ENCODE results near the gene SGO1. TPM values are rescaled to one million over a fixed set of nuclear protein-coding genes. Genes with fewer than 3 reads are reported as not detected.
A peak's percentile ranks its signal among the peaks of the same experiment; 100 is the strongest.
"Not testable (repeated sequence)": the region's sequence is repeated elsewhere in the genome, so short reads cannot be mapped to it uniquely, and the experiment has no call there.

Gene SGO1
- polyA plus RNA-seq, result under 1 TPM; 0.06 to 0.45 (median 0.12) TPM

DNA sequence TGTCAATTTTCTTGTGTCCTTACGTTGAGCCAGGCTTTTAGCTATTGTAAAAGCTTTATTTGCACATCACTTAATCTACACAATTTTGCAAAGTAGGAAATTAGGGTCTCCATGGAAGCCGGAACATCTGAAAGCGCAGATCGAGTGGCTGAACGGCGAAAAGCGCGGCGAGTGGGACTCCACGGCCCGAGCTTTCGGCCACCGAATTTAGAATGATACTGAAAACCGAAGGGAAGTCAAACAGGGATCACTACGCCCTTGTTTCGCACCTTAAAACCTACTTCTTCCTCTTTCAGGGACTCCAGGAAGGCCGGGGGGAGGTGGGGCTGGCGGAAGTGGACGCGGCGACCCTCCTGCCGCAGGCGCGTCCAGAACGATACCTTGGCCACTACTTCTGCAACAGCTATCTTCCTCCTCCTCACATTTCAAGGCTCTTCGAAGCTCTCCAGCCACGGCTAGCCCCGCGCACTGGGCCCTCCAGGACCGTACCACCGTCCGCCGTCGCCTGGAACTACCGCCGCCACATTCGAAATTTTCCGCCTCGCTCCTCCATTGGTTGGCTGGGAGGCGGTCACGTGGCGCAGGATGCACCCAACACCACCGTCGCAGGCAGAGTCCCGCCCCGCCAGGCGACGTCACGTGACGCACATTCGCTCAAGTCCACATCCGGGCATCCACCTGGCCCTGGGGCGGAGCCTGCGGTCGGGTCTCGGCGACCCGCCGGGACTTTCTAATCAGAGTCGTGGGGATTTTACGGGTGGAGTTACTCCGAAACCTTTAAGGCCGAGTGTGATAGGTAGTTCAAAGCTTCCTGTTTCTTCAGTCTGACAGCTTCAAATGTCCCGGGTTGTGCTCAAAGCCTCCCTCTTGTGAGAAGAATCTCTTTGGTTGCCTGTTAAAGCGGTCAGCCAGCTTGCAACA is at the start of gene SGO1:
Gene SGO1 (minus strand): TSS at position 528 of the 921 bp plus-strand sequence. CDS start 2,179 bp downstream, outside the sequence.
- 0 to 1% (median 1%) methylated on average over 65 of the region's 65 CpGs for WGBS, 3 donors

DNA sequence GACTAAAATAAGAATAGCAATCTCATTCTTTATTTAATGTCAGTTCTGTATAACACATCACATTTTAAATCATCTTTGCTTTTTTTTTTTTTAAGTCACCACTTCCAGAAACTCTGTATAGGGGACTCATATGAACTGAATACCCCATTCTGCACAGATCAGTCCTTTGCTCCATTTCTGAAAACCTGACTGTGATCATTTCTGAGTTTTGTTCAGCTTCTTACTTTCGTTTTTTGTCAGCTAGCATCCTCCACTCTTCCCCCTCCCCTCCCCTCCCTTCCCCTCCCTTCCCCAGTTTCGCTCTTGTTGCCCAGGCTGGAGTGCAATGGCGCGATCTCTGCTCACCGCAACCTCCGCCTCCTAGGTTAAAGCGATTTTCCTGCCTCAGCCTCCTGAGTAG is 49.8 kb upstream of the SGO1 start:
- H3K27ac ChIP-seq (ENCODE audit: low read depth, low read length), result no peak overlapping the region
- 92 to 98% (median 97%) methylated on average over 7 of the region's 7 CpGs for WGBS, 3 donors

More for the DNA sequence above, at the start of gene SGO1:
- peak within 1 kb of the TSS; percentile 80 for H3K27ac ChIP-seq (ENCODE audit: low read depth, low read length)

DNA sequence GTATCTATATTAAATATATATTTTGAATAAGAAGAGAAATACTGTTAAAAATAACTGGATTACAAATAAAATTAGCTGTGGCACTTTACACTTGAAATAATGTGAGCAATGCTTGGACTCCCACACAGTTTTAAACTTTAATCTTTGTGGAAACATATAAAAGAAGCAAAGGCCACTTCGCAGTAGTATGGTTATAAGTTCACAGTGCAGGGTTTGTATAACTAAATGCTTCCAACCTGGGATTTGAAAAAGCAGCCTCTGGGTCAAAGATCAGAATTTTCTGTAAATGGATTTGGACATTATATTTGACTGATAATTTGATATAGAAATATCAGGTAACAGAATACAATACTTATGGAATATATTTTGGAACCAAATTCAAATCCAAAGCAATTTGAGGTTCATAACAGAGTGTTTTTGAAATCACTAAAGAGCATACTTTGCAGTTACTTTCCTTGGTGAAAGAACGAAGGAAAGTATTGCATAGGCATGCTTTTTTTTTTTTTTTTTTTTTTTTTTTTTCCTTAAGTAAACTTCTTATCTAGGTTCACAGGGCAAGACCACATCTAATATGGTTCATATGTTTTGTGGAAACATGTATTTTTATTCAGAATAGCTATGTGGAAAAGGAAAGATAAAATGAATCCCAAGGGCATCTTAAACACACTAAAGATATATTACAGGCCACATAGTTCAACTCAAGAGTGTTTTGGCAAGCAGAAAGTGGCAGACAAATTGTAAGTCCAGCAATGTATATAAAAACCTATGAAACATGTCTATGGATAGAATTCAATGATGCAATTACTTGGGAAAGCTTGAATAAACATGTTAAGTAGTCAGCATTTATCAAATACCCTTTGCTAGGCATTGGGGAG is 47.1 kb upstream of the SGO1 start:
- WGBS, 3 donors, result 43 to 76% (median 65%) methylated on average over 2 of the region's 2 CpGs

DNA sequence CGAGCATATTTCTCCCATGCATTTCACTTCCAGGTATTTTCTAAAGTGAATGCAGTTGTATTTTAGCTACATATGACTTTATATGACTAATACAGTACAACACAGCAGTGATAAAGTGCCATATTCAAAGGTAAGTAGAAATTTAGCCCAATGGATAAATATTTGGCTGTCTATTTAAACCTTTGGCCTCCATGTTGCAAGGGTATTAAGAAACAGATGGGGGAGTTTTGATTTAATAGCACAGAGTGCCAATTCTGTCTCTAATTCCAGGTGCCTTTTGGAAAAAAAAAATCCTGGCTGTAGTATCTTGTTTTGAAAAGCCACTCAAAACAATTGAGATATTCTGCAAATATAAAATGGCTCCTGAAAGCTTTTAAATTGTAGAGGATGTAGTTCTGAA is 44.9 kb upstream of the SGO1 start:
- no peak overlapping the region for H3K27ac ChIP-seq (ENCODE audit: low read depth, low read length)
- 85 to 96% (median 93%) methylated on average over 1 of the region's 1 CpG for WGBS, 3 donors

More for the DNA sequence above, 47.1 kb upstream of the SGO1 start:
- H3K27ac ChIP-seq (ENCODE audit: low read depth, low read length), result no peak overlapping the region

DNA sequence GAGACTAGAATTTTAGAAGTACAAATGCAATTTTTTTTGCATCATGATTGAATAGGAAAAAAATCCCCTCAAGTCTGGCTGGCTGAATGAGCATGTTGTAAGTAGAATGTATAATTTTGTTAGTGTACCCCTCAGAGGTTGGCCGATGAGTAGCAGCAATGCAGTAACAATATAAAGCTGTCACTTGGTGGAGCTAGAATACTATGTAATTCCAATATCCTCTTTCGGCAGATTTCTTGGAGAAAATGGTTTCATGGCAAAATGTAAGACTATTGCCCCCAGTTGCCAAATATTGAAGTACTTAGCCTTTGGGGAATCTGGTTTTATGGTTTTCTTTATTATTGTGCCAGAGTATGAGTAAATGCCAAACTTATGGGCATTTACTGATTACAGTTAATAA is 39.8 kb upstream of the SGO1 start:
- 7 to 31% (median 18%) methylated on average over 2 of the region's 2 CpGs for WGBS, 3 donors
- no peak overlapping the region for H3K27ac ChIP-seq (ENCODE audit: low read depth, low read length)

DNA sequence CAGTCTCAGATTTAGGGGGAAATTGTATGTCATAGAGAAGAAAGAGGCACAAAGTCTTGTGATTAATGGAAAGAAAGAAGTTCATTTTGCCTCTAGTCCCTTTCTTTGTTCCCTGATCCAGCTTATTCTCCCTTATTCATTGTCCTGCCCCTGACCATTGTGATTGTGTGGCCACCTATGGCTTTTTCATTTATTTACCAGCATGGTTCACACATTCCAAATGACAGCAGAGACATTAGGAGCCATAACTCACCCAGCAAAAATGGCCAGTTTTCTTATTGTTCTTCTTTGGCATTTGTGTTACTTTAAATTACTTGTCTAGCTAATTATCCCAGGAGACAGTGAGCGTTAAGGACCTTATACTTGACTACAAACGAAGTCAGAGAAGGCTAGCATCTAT is 36.3 kb upstream of the SGO1 start:
- WGBS, 3 donors, result 73 to 79% (median 76%) methylated on average over 2 of the region's 2 CpGs

DNA sequence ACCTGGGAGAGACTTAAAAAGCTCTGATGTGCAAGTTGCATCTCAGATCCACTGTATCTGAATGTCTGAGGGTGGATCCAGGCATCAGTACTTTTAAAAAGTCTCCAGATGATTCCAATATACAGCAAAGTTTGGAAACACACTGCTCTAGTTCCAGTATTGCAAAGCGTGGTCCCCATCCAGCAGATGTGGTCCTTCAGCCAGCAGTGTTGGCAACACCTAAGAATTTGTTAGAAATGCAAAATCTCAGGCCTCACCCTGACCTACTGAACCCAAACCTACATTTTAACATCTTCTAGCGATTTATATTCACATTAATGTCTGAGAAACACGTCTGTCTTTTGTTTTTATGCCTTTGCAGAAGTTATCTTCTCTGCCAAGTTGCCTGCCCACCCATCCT is 32.2 kb upstream of the SGO1 start:
- 49 to 66% (median 53%) methylated on average over 3 of the region's 3 CpGs for WGBS, 3 donors
- no peak overlapping the region for H3K27ac ChIP-seq (ENCODE audit: low read depth, low read length)

More for the DNA sequence above, 36.3 kb upstream of the SGO1 start:
- no peak overlapping the region for H3K27ac ChIP-seq (ENCODE audit: low read depth, low read length)

DNA sequence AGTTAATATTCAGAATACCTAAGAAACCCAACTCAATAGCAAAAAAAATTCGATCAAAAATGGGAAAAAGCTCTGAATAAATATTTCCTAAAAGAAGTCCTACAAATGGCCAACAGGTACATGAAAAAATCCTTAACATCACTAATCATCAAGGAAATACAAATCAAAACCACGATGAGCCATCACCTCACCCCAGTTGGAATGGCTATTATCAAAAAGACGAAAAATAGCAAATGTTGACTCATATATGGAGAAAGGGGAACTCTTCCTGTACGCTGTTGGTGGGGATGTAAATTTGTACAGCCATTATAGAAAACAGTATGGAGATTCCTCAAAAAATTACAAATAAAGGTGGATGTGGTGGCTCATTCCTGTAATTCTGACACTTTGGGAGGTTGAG is 29.6 kb upstream of the SGO1 start:
- H3K27ac ChIP-seq (ENCODE audit: low read depth, low read length), result no peak overlapping the region
- WGBS, 3 donors, result 89 to 95% (median 90%) methylated on average over 4 of the region's 4 CpGs

DNA sequence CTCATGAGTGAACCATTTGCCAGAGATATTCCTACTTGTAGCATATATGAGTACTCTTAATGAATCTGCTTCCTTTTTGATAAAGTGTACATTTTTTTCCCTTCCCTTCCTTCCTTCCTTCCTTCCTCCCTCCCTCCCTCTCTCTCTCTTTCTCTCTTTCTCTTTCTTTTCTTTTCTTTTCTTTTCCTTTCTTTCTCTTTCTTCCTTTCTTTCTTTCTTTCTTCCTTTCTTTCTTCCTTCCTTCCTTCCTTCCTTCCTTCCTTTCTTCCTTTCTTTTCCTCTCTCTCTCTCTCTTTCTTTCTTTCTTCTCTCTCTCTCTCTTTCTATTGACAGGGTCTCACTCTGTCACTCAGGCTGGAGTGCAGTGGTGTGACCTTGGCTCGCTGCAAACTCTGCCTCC is 27.5 kb upstream of the SGO1 start:
- 91 to 100% (median 96%) methylated on average over 1 of the region's 1 CpG for WGBS, 3 donors
- not testable (repeated sequence) for H3K27ac ChIP-seq (ENCODE audit: low read depth, low read length)

DNA sequence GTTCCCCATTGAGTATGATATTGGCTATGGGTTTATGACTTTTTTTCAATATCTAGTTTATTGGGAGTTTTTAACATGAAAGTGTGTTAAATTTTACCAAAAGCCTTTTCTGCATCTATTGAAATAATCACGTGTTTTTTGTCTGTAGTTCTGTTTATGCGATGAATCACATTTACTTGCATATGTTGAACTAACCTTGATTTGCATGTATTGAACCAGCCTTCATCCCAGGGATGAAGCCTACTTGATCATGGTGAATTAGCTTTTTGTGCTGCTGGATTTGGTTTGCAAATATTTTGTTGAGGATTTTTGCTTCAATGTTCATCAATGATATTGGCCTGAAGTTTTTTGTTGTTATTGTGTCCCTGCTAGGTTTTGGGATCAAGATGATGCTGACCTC is 21.9 kb upstream of the SGO1 start:
- not testable (repeated sequence) for H3K27ac ChIP-seq (ENCODE audit: low read depth, low read length)
- 77 to 84% (median 83%) methylated on average over 2 of the region's 2 CpGs for WGBS, 3 donors

DNA sequence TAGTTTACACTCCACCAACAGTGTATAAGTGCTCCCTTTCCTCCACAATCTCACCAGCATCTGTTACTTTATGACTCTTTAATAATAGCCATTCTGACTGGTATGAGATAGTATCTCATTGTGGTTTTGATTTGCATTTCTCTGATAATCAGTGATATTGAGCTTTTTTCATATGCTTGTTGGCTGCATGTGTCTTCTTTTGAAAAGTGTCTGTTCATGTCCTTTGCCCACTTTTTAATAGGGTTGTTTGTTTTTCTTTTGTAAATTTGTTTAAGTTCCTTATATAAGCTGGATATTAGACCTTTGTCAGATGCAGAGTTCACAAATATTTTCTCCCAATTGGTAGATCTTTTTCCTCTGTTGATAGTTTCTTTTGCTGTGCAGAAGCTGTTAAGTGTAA is 19.9 kb upstream of the SGO1 start:
- not testable (repeated sequence) for H3K27ac ChIP-seq (ENCODE audit: low read depth, low read length)

DNA sequence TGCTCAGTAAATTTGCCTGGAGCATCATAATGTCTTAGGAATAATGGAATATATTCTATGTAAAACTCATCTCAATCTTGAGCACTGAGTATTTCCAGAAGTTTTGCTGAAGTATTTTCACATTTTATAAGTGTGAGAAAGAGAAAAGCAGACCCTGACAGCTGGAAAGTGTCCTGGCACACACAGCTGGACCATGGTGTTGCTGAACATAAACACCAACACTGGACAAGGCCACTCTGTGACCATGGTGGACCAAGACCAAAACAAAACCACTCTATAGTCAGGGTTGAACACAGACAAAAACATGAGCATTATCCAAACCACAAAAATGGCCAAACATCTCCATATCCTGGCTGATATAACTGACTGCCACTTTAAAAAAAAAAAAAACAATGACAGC is 15.1 kb upstream of the SGO1 start:
- no peak overlapping the region for H3K27ac ChIP-seq (ENCODE audit: low read depth, low read length)

DNA sequence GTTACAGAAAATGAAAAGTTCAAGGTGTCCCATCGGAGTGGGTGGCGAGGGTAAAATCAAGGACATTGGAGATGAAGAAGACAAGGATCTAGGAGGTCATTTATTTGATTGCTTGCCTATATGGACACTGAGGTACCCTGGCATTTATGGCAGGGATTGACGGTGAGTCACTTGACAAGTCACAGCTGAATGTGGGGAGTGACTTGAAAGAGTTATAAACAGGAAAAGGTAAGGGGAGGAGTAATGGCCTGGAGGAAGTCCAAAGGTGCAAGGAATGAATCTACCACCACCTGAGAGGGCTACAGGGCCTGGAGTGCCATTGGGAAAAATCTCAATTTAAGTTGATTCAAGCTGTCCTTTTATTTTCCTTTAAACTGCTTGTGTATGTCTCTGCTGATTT is 11.8 kb upstream of the SGO1 start:
- WGBS, 3 donors, result 89 to 93% (median 90%) methylated on average over 3 of the region's 3 CpGs
- no peak overlapping the region for H3K27ac ChIP-seq (ENCODE audit: low read depth, low read length)

DNA sequence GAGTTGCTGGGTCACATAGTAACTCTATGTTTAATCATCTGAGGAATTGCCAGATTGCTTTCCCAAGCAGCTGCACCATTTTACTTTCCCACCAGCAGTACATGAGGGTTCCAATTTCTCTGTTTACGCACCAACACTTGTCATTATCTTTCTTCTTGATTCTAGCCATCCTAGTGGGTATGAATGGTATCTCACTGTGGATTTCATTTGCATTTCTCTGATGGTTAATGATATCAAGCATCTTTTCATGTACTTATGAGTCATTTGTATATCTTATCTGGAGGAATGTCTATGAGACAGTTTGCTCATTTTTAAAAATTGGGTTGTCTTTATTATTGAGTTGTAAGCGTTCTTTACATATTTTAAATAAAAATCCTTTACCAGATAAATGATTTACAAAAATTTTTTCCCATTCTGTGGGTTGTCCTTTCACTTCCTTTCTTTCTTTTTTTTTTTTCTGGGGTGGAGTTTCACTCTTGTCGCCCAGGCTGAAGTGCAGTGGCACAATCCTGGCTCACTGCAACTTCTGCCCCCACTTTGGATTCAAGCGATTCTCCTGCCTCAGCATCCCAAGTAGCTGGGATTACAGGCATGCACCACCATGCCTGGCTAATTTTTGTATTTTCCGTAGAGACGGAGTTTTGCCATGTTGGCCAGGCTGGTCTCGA is 8.9 kb upstream of the SGO1 start:
- WGBS, 3 donors, result 94 to 97% (median 95%) methylated on average over 7 of the region's 7 CpGs
- H3K27ac ChIP-seq (ENCODE audit: low read depth, low read length), result no peak overlapping the region

DNA sequence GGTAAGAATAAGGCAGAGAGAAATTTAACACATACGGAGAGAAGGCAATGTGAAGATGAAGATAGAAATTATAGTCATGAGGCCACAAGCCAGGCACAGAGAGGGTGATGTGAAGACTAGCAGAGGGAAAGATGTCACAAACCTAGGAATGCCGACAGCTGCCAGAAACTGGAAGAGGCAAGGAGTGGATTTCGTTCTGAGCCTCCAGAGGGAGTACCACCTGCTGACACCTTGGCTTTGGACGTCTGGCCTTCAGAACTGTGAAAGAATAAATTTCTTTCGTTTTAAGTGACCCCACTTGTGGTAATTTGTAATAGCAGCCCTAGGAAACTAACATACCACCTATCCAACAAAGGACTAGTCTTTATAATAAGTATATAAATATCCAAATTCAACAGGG is 5.0 kb upstream of the SGO1 start:
- H3K27ac ChIP-seq (ENCODE audit: low read depth, low read length), result no peak overlapping the region
- WGBS, 3 donors, result 66 to 79% (median 72%) methylated on average over 5 of the region's 5 CpGs

DNA sequence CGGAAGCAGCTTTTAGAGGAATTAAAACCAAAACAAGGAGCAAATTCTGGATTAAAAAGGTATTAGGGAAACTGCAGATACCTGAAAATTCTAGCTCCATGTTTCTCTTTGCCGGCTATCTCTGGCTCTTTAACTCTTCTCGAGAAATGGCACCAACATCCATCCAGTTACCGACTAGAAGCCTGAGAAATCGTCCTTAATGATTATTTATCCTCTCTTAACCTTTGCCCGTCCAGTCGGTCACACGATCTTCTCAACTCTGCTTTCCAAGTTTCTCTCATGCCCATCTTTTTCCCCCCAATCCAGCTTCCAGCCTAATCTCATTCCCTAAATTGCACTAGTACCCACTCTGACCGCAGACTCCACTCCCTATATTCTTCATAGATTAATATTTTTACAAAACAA is 596 bp upstream of the SGO1 start:
- WGBS, 3 donors, result 2 to 4% (median 2%) methylated on average over 9 of the region's 9 CpGs
- H3K27ac ChIP-seq (ENCODE audit: low read depth, low read length), result peak overlapping the region; percentile 80

DNA sequence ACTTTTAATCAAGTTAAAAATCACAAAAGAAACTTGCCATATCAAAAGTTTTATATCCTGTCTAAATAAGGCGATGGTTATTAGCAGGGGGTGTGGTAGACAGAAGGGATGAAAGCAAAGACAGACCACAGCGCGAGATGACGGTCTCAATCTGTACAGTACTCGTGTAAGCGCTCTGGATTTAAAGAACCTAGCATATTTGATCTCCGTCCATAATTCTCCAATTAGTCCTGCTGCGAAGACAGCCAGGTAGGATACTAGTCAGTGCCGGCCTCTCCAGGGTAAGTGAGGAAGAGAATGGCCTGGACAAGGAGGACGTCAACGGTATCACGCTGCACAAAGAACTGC is 701 bp downstream of the SGO1 start:
- WGBS, 3 donors, result 5 to 8% (median 8%) methylated on average over 12 of the region's 12 CpGs
- H3K27ac ChIP-seq (ENCODE audit: low read depth, low read length), result no peak overlapping the region

DNA sequence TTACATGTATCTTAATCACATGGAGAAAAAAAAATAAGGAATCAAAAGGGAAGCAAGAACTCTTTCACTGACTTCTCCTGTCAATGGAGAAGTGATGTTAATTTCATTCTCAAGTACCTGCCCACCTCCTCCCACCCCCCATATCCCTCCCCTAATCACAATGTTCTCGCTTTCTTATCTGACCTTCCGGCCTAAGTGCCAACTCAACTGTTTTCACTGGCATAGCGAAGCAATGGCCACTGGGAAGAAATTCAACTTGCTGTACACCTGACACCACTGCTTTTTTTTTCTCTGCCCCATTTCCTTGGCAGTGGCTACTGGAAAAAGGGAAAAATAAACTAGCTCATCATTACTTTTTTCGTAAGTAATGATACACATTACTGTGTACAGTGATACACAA is 3.8 kb downstream of the SGO1 start:
- WGBS, 3 donors, result 51 to 96% (median 93%) methylated on average over 4 of the region's 4 CpGs
- H3K27ac ChIP-seq (ENCODE audit: low read depth, low read length), result no peak overlapping the region

DNA sequence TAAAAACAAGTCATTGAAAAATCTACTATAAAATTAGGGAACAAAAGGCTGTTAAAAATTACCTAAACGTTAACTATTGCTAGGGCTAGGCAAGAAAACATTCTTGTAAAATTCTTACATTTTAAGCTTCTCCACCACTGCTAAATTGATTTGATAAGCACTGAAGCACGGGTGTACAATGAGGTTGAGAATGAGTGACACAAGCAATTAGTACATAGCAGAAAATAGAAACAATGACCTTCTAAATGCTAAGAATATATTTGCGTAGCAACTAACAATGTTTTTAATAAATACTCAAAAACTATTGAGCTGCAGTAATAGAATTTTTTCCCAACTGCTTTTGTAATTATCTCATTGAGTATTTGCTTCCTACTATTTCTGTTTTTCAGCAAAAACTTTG is 4.7 kb downstream of the SGO1 start:
- WGBS, 3 donors, result 63 to 90% (median 88%) methylated on average over 3 of the region's 3 CpGs
- H3K27ac ChIP-seq (ENCODE audit: low read depth, low read length), result no peak overlapping the region
